H1 (cell line): Measurements from ENCODE around the gene IKZF1. TPM values are rescaled to one million over a fixed set of nuclear protein-coding genes. Genes with fewer than 3 reads are reported as not detected.

Experiments used
- CTCF ChIA-PET: fragments of 300-600 bp; sonication (Branson Sonifier 250); formaldehyde crosslinking; loops from one replicate; lab custom pipeline; 2021; ENCODE audit not compliant: partially characterized antibody; lab: Charles Lee
- POLR2A ChIA-PET: fragments of 300-600 bp; sonication (Branson Sonifier 250); formaldehyde crosslinking; loops from one replicate; lab custom pipeline; 2021; ENCODE audit warnings: inconsistent platforms; ENCODE audit not compliant: partially characterized antibody; lab: Charles Lee
- DNase-seq, 2 experiments: peaks; one replicate each; pipeline versions ENCODE4 v3.0.0 to v3.0.0-alpha.2; 2010 to 2022; ENCODE audit warnings: low spot score in 2 of 2, low read depth in 1 of 2, mixed read lengths in 1 of 2
- FAIRE-seq: peaks from 2 replicates; lab custom pipeline; 2011; peaks lifted over from hg19 to GRCh38; lab: Jason Lieb, UNC
- H2AFZ ChIP-seq: 2 replicates; pipeline ENCODE4 v1.8.1; 2012; ENCODE audit warnings: low read length, inconsistent platforms
- H2AK5ac ChIP-seq: 2 replicates; pipeline ENCODE4 v1.6.1; 2013; ENCODE audit warnings: low read depth, low read length
- H2BK120ac ChIP-seq: replicated peaks from 2 replicates; pipeline ENCODE3; 2013; ENCODE audit warnings: low read depth, low read length, inconsistent platforms
- H2BK12ac ChIP-seq: 2 replicates; pipeline ENCODE4 v1.6.1; 2013; ENCODE audit warnings: low read depth, low read length
- H2BK15ac ChIP-seq: 2 replicates; pipeline ENCODE4 v1.6.1; 2013; ENCODE audit warnings: low read length
- H2BK20ac ChIP-seq: 2 replicates; pipeline ENCODE4 v1.6.1; 2013; ENCODE audit warnings: low read length
- H2BK5ac ChIP-seq: 2 replicates; pipeline ENCODE4 v1.6.1; 2013; ENCODE audit warnings: low read depth, low read length
- H3K14ac ChIP-seq: 2 replicates; pipeline ENCODE4 v1.6.1; 2013; ENCODE audit warnings: inconsistent platforms; ENCODE audit not compliant: insufficient read length
- H3K18ac ChIP-seq: 2 replicates; pipeline ENCODE4 v1.6.1; 2013; ENCODE audit warnings: low read length; ENCODE audit errors: extremely low read depth
- H3K23ac ChIP-seq: 2 replicates; pipeline ENCODE4 v1.6.1; 2013; ENCODE audit warnings: inconsistent platforms; ENCODE audit not compliant: insufficient read length
- H3K23me2 ChIP-seq: 2 replicates; pipeline ENCODE4 v1.6.1; 2013; ENCODE audit warnings: low read depth, low read length
- H3K27ac ChIP-seq: 2 replicates; pipeline ENCODE4 v1.6.1; 2011; ENCODE audit warnings: low read depth, low read length, inconsistent platforms
- H3K27me3 ChIP-seq, 4 experiments: replicated peaks in 1 of 4; 1 replicate in 1 of 4; 2 replicates in 3 of 4; pipeline versions ENCODE4 v1.6.1 to v1.8.1; 2011 to 2013; ENCODE audit warnings: low read length in 3 of 4, mild to moderate bottlenecking in 3 of 4, inconsistent platforms in 2 of 4, mixed read lengths in 2 of 4, moderate library complexity in 1 of 4; ENCODE audit not compliant: control insufficient read depth in 3 of 4, insufficient read depth in 3 of 4; ENCODE audit errors: extremely low read depth in 1 of 4
- H3K36me3 ChIP-seq, 4 experiments: 2 replicates each; pipeline versions ENCODE4 v1.6.1 to v1.8.1; 2011 to 2013; ENCODE audit warnings: mild to moderate bottlenecking in 4 of 4, low read length in 3 of 4, moderate library complexity in 2 of 4, control low read depth in 1 of 4, inconsistent platforms in 1 of 4; ENCODE audit not compliant: insufficient read depth in 4 of 4, control insufficient read depth in 2 of 4
- H3K4ac ChIP-seq: replicated peaks from 2 replicates; pipeline ENCODE3; 2013; ENCODE audit warnings: low read length, low read depth, mixed read lengths, inconsistent platforms; ENCODE audit not compliant: insufficient read length
- H3K4me1 ChIP-seq, 4 experiments: replicated peaks in 1 of 4; 1 replicate in 1 of 4; 2 replicates in 3 of 4; pipeline versions ENCODE4 v1.6.1 to v1.8.1; 2011 to 2013; ENCODE audit warnings: low read length in 3 of 4, inconsistent platforms in 2 of 4, mixed read lengths in 1 of 4; ENCODE audit not compliant: insufficient read depth in 4 of 4, control insufficient read depth in 3 of 4
- H3K4me2 ChIP-seq, 2 experiments: 2 replicates each; pipeline versions ENCODE4 v1.6.1 to v1.8.1; 2011 to 2013; ENCODE audit warnings: low read depth in 2 of 2, low read length in 2 of 2, control low read depth in 1 of 2, inconsistent platforms in 1 of 2, mild to moderate bottlenecking in 1 of 2; ENCODE audit not compliant: insufficient read depth in 1 of 2
- H3K4me3 ChIP-seq, 4 experiments: fragments of 200-600, 300-600 bp in 1 of 4; sonication (generic), shearing (Covaris generic), sonication (Bioruptor Twin) in 1 of 4; 2 replicates each; pipeline versions ENCODE4 v1.5.1 to v1.8.1; 2011 to 2016; ENCODE audit warnings: low read length in 4 of 4, low read depth in 3 of 4, control low read depth in 2 of 4, inconsistent platforms in 2 of 4, mild to moderate bottlenecking in 2 of 4, mixed read lengths in 1 of 4, moderate library complexity in 1 of 4; ENCODE audit not compliant: insufficient read depth in 2 of 4; ENCODE audit errors: extremely low read depth in 1 of 4
- H3K56ac ChIP-seq: replicated peaks from 2 replicates; pipeline ENCODE3; 2013; ENCODE audit warnings: low read depth, mild to moderate bottlenecking, mixed read lengths, low read length, inconsistent platforms; ENCODE audit not compliant: insufficient read length
- H3K79me1 ChIP-seq: 2 replicates; pipeline ENCODE4 v1.6.1; 2013; ENCODE audit warnings: low read depth, low read length, control low read depth
- H3K79me2 ChIP-seq, 2 experiments: 2 replicates each; pipeline versions ENCODE4 v1.6.1 to v1.8.1; 2012 to 2013; ENCODE audit warnings: low read length in 2 of 2, mild to moderate bottlenecking in 2 of 2, inconsistent platforms in 1 of 2; ENCODE audit not compliant: insufficient read depth in 2 of 2, control insufficient read depth in 1 of 2
- H3K9ac ChIP-seq, 4 experiments: replicated peaks in 1 of 4; 1 replicate in 1 of 4; 2 replicates in 3 of 4; pipeline versions ENCODE4 v1.6.1 to v1.8.1; 2011 to 2013; ENCODE audit warnings: low read depth in 3 of 4, low read length in 3 of 4, control low read depth in 2 of 4, mild to moderate bottlenecking in 2 of 4, moderate library complexity in 2 of 4, inconsistent platforms in 1 of 4; ENCODE audit errors: extremely low read depth in 1 of 4
- H3K9me3 ChIP-seq, 2 experiments: 2 replicates each; pipeline versions ENCODE4 v1.6.1 to v1.8.1; 2012 to 2013; ENCODE audit warnings: mild to moderate bottlenecking in 2 of 2, moderate library complexity in 2 of 2, control low read depth in 1 of 2, inconsistent platforms in 1 of 2, low read depth in 1 of 2, low read length in 1 of 2, mixed read lengths in 1 of 2; ENCODE audit not compliant: insufficient read depth in 2 of 2
- H4K20me1 ChIP-seq, 2 experiments: replicated peaks in 1 of 2; 2 replicates each; pipeline versions ENCODE3 to v1.8.1; 2011 to 2013; ENCODE audit warnings: inconsistent platforms in 2 of 2, low read length in 2 of 2, mild to moderate bottlenecking in 1 of 2; ENCODE audit not compliant: insufficient read depth in 2 of 2, control insufficient read depth in 1 of 2
- H4K5ac ChIP-seq: 2 replicates; pipeline ENCODE4 v1.6.1; 2013; ENCODE audit warnings: low read length, low read depth, mixed read lengths, inconsistent platforms; ENCODE audit not compliant: insufficient read length
- H4K8ac ChIP-seq: 2 replicates; pipeline ENCODE4 v1.8.0; 2013; ENCODE audit warnings: mild to moderate bottlenecking, moderate library complexity, low read length, inconsistent platforms; ENCODE audit not compliant: insufficient read depth; ENCODE audit errors: extremely low read depth
- H4K91ac ChIP-seq: replicated peaks from 2 replicates; pipeline ENCODE3; 2013; ENCODE audit warnings: low read length, mixed read lengths, inconsistent platforms; ENCODE audit not compliant: insufficient read length
- ASH2L ChIP-seq: fragments of 200-600, 300-600 bp; sonication (generic); IDR thresholded peaks from one replicate; pipeline ENCODE4 v1.7.1; 2017; ENCODE audit warnings: low read length
- BRCA1 ChIP-seq: IDR thresholded peaks from 2 replicates; pipeline ENCODE4 v1.6.1; 2012; ENCODE audit warnings: low read depth, low read length, improper control_type of control experiment
- CBX5 ChIP-seq: fragments of 300-800, 300-1000 bp; sonication (generic); IDR thresholded peaks from 2 replicates; pipeline ENCODE4 v1.7.1; 2016; ENCODE audit warnings: antibody characterized with exemption, low read length, low read depth
- CEBPB ChIP-seq: IDR thresholded peaks from 2 replicates; pipeline ENCODE4 v1.6.1; 2012; ENCODE audit warnings: low read depth, low read length
- GTF2F1 ChIP-seq: IDR thresholded peaks from 2 replicates; pipeline ENCODE4 v1.6.1; 2012; ENCODE audit warnings: low read depth, low read length, improper control_type of control experiment, borderline replicate concordance
- MAFK ChIP-seq: IDR thresholded peaks from 2 replicates; pipeline ENCODE4 v1.6.1; 2012; ENCODE audit warnings: low read depth, mild to moderate bottlenecking, improper control_type of control experiment, low read length
- NRF1 ChIP-seq: IDR thresholded peaks from 2 replicates; pipeline ENCODE4 v1.6.1; 2011; ENCODE audit warnings: mild to moderate bottlenecking, low read depth, low read length, improper control_type of control experiment
- PHF8 ChIP-seq: fragments of 200-600 bp; sonication (generic); conservative IDR thresholded peaks from 2 replicates; pipeline ENCODE4 v1.7.1; 2012; ENCODE audit warnings: low read depth, mild to moderate bottlenecking, inconsistent platforms, low read length, moderate library complexity
- POLR2AphosphoS5 ChIP-seq: IDR thresholded peaks from 2 replicates; pipeline ENCODE4 v1.6.1; 2011; ENCODE audit warnings: low read depth, low read length
- RNF2 ChIP-seq: fragments of 200-900, 300-1000 bp; sonication (generic); IDR thresholded peaks from 2 replicates; pipeline ENCODE4 v1.7.1; 2016; ENCODE audit warnings: borderline replicate concordance, low read depth, mild to moderate bottlenecking, antibody characterized with exemption, low read length; ENCODE audit not compliant: poor library complexity, severe bottlenecking; ENCODE audit errors: missing control alignments
- SIRT6 ChIP-seq: IDR thresholded peaks from one replicate; pipeline ENCODE4 v1.7.1; 2012; ENCODE audit warnings: low read length, inconsistent platforms
- SIX5 ChIP-seq: IDR thresholded peaks from 2 replicates; pipeline ENCODE4 v1.6.1; 2011; ENCODE audit warnings: mild to moderate bottlenecking, low read depth, low read length
- TBP ChIP-seq: IDR thresholded peaks from 2 replicates; pipeline ENCODE4 v1.6.1; 2011; ENCODE audit warnings: low read depth, low read length, improper control_type of control experiment
- WGBS, 2 experiments: shearing (Covaris generic) in 1 of 2; methylation state at CpG; one replicate each; pipeline versions ENCODE4 v1.1.6 to v1.1.7; 2013 to 2015; ENCODE audit warnings: low lambda C conversion rate in 2 of 2, mixed read lengths in 2 of 2, inconsistent platforms in 1 of 2, low coverage in 1 of 2, missing lambda C conversion rate in 1 of 2; ENCODE audit not compliant: insufficient replicate concordance in 2 of 2, insufficient coverage in 1 of 2, insufficient read length in 1 of 2; ENCODE audit errors: extremely low coverage in 1 of 2, missing lambda C conversion rate in 1 of 2; 5-methylcytosine and 5-hydroxymethylcytosine counted together
- polyA plus RNA-seq, 7 experiments: library from polyadenylated mRNA; depleted of rRNA in 3 of 7; stranded (reverse) in 5 of 7; unstranded in 2 of 7; fragments of >200 nt in 5 of 7; fragments of 200-250 nt in 2 of 7; gene quantifications; 1 replicate in 5 of 7; 2 replicates in 1 of 7; 4 replicates in 1 of 7; pipeline versions ENCODE4 v1.2.1 to v1.2.3, GENCODE V29; 2011 to 2013; ENCODE audit warnings: missing spikeins in 2 of 7, mixed read lengths in 2 of 7
- total RNA-seq: library from RNA; stranded (reverse); fragmentation: NEBNext Ultra II Directional; extraction: Animal tissue kit (Norgen Biotek cat#: 25700); gene quantifications from 2 replicates; pipeline ENCODE4 v1.2.1, GENCODE V29; 2021

The IKZF1 gene
- total and polyA plus RNA-seq, 2 of the 8 experiments (the other 6 are each of a cell fraction or from before 2014, with no cell fraction given): 0.74 to 1.5 TPM

DNA sequence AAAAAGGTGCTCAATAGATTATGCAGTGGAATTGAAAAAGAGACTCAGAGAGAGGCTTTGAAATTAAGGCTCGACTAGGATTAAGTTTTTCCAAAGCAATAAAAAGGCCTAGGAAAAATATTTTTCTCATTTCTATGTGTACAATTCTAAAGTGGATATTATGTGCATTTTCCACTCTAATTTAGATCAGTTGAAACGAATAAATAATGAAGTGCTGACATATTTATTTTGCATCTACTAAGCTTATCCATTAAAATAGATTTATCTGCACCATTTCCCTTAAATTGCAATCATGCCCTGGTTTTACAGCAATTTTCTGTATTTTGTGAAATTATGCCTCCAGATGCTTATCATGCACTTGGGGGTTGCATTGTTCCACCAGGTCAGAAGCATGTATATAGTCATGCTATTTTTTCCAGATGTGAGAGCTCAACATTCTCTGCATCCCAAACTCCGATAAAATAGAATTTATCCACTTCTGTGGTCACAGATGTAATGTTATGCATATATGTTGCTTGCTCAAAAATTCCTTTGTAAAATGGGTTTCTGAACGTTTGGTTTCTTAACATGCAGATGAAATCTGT lies 127.3 kb downstream of the IKZF1 start:
- Histone ChIP-seq H4K8ac (no peak overlapping the region), H3K27ac (no peak overlapping the region), H4K20me1 (no peaks in the 10 kb centered on the region), H2AK5ac (no peak overlapping the region), H3K23ac (no peak overlapping the region), H3K4me3 (no peak overlapping the region), H3K14ac (no peak overlapping the region), H2BK120ac (no peak overlapping the region), H3K9ac (no peak overlapping the region), H3K23me2 (no peaks in the 10 kb centered on the region), H2BK12ac (no peak overlapping the region), H3K27me3 (no peaks in the 10 kb centered on the region), H3K79me1 (no peaks in the 10 kb centered on the region), H2BK20ac (no peak overlapping the region), H3K4ac (no peak overlapping the region), H3K9me3 (no peaks in the 10 kb centered on the region), H3K79me2 (no peaks in the 10 kb centered on the region), H2BK5ac (no peak overlapping the region), H3K56ac (no peak overlapping the region), H4K91ac (no peak overlapping the region), H3K4me2 (no peak overlapping the region), H3K18ac (no peak overlapping the region), H2BK15ac (no peak overlapping the region), H3K4me1 (no peaks in the 10 kb centered on the region), H3K36me3 (no peaks in the 10 kb centered on the region), H2AFZ (no peak overlapping the region), H4K5ac (no peak overlapping the region)
- ChIA-PET POLR2A (no interaction called here), CTCF (interaction anchor here (2.3 kb wide), 1 partner anchor 14 kb away, joined by 8 read pairs; no protein-coding TSS in a partner anchor)
- FAIRE-seq (no peak), DNase-seq (no peak)
- WGBS, 2 experiments: 70% methylated on average over 4 of the region's 4 CpGs; no CpG with 5 or more reads in 1 of the 2 experiments
- TF ChIP-seq POLR2AphosphoS5 (no peak), SIRT6 (no peak), CBX5 (no peak), RNF2 (no peak), TBP (no peak), SIX5 (no peak), PHF8 (no peak), BRCA1 (no peak), NRF1 (no peak), GTF2F1 (no peak), CEBPB (no peak), MAFK (no peak), ASH2L (no peak)
